ENCODE data around the gene KCNC1.

Gene KCNC1

GRCh38 chr11:17738151-17738973 is 3.8 kb downstream of the KCNC1 start:
- DNase-seq (ENCODE audit: low spot score): no peak

GRCh38 chr11:17739945-17740338 is 5.4 kb downstream of the KCNC1 start:
- DNase-seq (ENCODE audit: low spot score): no peak

- no peak for DNase-seq (ENCODE audit: low spot score)
Measured at GRCh38 chr11:17740649-17741235, 6.2 kb downstream of the KCNC1 start.

- no peak for DNase-seq (ENCODE audit: low spot score)
Measured at GRCh38 chr11:17741487-17741886, 6.9 kb downstream of the KCNC1 start.

GRCh38 chr11:17742019-17742418 is 7.4 kb downstream of the KCNC1 start:
- DNase-seq (ENCODE audit: low spot score): no peak

GRCh38 chr11:17743026-17743807 is 8.6 kb downstream of the KCNC1 start:
- DNase-seq (ENCODE audit: low spot score): no peak

GRCh38 chr11:17743808-17744119 is 9.2 kb downstream of the KCNC1 start:
- no peak for DNase-seq (ENCODE audit: low spot score)

- DNase-seq (ENCODE audit: low spot score): no peak
Measured at GRCh38 chr11:17744151-17744940, 9.8 kb downstream of the KCNC1 start.

- DNase-seq (ENCODE audit: low spot score): no peak
Measured at GRCh38 chr11:17745023-17745772, 10.6 kb downstream of the KCNC1 start.

- DNase-seq (ENCODE audit: low spot score): no peak
Measured at GRCh38 chr11:17746096-17746495, 11.5 kb downstream of the KCNC1 start.

GRCh38 chr11:17747131-17747955 is 12.8 kb downstream of the KCNC1 start:
- DNase-seq (ENCODE audit: low spot score): no peak

- no peak for DNase-seq (ENCODE audit: low spot score)
Measured at GRCh38 chr11:17748044-17748443, 13.5 kb downstream of the KCNC1 start.

GRCh38 chr11:17748761-17749721 is 14.5 kb downstream of the KCNC1 start:
- no peak for DNase-seq (ENCODE audit: low spot score)

- no peak for DNase-seq (ENCODE audit: low spot score)
Measured at GRCh38 chr11:17750013-17750800, 15.6 kb downstream of the KCNC1 start.

- DNase-seq (ENCODE audit: low spot score): no peak
Measured at GRCh38 chr11:17750801-17751165, 16.2 kb downstream of the KCNC1 start.

- DNase-seq (ENCODE audit: low spot score): no peak
Measured at GRCh38 chr11:17751558-17751957, 17.0 kb downstream of the KCNC1 start.

- DNase-seq (ENCODE audit: low spot score): no peak
Measured at GRCh38 chr11:17752144-17752543, 17.6 kb downstream of the KCNC1 start.

- DNase-seq (ENCODE audit: low spot score): no peak
Measured at GRCh38 chr11:17753153-17753552, 18.6 kb downstream of the KCNC1 start.

GRCh38 chr11:17753641-17754040 is 19.1 kb downstream of the KCNC1 start:
- DNase-seq (ENCODE audit: low spot score): no peak

Measured in hematopoietic multipotent progenitor cell treated with erythropoietin and hydrocortisone succinate and interleukin-3 and kit ligand, for 17 days (in vitro differentiated cells).